Activated CD4-positive, CD25-positive, alpha-beta regulatory T cell (primary cell): ENCODE data around the gene SDK2.

Experiments used
- DNase-seq, 4 experiments: peaks; one replicate each; lab custom pipeline; 2025; lab: John Stamatoyannopoulos, UW

Gene SDK2

DNA sequence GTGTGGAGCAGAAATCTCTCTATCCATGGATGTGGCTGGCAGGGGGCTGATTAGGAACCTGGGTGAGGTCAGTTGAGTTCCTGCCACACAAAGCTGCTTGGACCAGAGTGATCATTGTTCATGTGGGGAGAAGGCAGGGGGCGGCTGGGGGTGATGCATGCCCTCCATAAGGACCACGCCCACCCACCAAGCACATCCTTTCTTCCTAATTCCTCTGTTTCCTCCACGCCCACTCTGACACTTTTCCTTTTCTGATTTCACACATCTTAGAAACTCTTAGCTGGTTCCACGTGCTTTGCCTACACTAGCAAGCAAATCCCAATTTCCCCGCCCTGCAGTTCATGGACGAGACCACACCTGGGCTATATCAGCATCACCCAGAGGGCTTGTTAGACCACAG lies 108.5 kb downstream of the SDK2 start:
- no peak for DNase-seq

DNA sequence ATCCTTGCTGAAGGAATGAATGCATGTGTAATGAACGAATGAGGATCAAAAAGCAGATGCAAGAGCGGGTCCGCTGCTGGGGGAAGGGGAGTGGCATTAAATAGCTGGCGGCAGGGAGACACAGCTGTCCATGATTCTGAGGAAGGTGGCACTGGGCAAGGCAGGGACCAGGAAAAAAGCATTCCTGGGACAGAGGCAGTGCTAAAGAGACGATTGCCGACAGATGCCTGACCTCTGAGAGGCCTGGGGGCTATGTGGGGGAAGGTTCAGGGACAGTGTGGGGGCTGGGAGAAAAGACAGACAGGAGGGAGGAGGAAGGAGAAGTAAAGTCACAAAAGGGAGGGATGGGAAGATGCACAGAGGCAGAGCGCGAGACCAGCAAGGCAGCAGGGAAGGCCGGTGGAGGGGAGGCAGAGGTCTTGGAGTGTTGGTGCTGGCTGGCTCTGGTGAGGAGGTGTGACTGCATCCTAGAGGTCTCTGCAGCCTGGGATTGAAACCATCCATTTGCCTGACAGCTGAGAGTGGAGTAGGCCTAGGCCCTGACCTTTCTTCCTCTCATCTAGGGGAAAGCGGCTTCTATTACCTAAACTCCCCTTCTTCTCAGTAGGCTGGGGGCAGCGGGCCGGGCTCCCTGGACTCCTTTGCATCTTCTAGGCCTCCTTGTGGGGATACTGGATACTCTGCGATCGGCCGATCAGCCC lies 109.9 kb downstream of the SDK2 start:
- DNase-seq = no peak

DNA sequence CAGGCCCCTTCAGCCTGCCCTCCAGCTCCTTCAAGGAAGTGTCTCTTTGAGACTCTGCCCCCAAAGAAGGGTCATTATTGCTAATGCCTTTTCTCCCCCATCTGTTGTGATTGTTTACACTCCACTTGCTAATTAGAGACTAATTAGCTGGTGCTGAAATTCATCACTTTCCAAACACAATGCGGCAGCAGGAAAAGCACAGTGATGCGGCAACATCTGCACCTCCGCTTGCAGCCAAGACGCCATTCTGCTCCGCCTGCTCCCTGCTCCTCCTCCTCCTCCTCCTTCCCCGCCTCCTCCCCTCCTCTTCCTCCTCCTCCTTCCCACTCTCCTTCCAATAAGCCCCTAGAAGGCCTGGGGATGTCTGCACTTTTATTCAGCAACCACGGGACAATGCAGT lies 110.5 kb downstream of the SDK2 start:
- DNase-seq = no peak

DNA sequence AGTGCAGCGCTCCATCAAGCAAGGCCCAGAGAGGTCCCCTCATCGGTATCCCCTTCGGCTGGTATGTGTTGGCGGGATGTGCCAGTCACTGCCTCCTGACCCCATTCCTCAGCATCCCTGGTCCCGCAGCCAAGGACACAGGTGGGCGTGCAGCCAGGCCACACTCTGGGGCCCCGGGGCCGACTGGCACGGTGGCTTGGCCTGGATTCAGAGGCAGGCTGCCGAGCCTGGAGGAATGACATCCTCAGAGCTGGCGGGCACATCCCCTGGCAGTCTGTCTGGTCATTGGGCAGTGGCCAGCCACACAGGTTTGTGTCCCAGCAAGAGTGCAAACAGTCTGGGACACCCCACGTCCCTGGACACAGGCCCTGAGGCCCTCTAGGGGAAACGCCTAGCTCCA lies 111.1 kb downstream of the SDK2 start:
- DNase-seq = no peak

DNA sequence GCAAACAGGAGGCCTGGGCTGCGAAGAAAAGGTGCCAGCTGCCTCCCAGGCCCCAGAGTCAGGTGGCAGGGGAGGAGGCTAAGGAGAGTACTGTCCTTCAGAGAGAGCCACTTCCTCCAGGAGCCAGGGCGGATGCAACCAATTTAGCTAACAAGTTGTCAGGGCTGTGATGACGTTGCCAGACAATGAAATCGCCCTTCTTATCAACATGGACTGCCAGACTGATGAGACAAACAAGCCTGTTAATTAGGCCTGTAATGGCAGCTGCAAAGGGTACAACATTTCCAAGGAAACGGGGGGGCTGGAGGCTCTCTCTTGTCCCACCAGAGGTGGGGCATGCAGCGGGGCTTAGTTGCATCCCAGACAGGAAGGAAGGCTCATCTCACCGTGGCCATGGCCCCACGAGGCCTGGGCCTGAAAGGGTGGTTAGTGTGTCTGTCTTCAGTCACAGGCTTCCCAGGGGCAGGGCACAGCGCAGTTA lies 111.8 kb downstream of the SDK2 start:
- DNase-seq = no peak

DNA sequence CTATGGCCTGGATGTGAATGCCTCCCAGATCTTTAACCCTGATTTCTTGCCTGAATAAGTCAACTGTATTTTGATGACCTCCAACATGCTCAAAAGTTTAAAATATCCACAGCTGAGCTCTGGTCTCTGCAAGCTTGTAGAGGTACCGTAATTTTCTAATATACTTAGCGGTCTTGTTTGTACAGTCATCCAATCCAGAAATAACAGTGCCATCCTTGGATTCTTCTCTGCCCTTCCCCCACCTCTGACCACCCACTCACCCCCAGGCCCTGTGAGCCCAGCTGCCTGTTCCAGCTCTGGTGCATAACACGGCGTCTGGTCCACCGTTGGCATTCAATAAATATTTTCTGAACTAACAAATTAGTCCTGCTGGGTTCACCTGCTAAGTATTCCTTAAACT lies 113.1 kb downstream of the SDK2 start:
- DNase-seq = no peak

DNA sequence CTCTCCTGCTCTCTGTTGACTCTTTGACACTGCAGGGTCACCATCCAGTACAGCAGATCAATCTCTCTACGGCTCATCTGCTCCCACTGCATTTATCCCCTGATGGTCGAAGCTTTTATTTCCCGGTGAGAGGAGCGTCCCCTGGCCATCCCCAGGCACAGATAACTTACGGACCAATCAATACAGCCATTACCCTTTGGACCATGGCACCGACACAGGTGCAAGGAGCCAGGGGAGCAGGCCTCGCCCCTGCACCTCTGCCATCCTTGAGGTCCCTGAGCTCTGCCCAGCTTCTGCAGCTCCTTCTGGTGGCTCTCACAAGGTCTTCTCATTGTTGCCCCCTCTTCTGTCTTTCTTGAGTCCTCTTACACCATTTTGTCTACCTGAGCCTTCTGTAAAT lies 115.6 kb downstream of the SDK2 start:
- DNase-seq = no peak

DNA sequence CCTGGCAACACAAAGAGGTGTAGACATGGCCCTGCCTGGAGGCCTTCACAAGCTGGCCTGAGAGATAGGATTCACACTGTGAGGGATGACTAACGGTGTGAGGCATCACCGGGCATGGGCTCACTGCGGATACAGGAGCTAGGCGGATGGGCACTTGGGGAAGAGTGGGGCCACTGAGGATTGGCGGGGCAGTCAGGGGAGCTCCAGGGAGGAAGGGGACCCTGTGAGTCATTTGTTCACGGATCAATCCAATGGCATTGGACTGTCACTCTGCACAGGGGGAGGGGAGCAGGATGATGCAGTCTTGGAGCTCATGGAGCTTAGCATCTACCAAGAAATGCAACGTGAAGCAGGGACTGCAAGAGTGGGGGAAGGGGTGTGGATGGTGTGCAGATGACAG lies 117.3 kb downstream of the SDK2 start:
- no peak for DNase-seq

DNA sequence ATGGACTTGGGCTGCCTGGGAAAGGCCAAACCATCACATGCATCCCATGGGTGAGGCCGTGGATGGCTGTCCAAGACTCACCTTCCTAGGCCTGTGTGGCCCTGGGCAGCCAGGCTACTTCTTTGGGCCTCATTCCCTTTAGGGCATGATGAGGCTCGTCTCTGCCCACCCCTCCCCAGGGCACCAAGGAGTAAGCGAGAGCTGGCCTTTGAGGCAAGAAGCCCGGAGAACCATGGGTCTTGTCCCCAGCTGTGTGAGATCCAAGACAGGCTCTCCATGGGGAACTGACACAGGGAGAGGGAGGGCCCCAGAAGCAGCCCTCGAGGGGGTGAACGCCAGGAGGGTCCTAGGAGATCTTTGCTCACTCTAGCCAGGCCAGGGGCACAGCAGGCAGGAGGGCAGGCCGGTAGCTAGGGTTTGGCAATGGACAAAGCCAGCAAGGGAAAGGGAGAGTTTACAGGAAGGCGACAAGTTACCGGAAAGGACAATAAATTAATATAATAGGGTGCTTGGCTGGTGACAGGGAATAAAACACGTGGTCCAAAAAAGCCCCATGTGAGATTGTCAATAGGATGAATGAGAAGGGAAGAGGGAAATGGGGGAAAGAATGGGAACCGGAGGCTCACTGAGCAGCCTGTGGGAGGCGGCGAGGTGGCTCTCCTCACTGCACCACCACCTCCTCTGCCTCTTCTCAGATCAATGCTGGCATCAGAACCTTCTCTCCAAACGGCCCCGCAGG lies 119.1 kb downstream of the SDK2 start:
- no peak for DNase-seq

DNA sequence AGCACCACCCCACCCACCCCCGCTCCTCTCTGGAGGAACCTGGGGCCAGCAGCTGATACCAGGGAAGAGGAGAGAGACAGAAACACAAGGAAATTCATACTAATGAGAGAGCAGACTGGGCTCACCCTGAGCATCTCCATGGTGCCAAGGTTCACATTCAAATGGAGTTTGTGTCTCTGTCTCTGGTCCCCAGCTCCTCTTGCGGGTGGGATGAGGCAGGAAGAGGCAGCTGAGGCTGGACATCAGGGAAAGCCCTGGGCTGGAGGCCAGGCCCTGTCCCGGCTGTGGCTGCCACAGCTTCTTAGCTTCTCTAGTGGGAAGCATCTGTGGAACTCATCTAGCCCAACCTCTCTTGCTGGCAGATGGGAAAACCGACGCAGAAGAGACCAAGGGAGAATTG lies 121.5 kb downstream of the SDK2 start:
- no peak for DNase-seq

DNA sequence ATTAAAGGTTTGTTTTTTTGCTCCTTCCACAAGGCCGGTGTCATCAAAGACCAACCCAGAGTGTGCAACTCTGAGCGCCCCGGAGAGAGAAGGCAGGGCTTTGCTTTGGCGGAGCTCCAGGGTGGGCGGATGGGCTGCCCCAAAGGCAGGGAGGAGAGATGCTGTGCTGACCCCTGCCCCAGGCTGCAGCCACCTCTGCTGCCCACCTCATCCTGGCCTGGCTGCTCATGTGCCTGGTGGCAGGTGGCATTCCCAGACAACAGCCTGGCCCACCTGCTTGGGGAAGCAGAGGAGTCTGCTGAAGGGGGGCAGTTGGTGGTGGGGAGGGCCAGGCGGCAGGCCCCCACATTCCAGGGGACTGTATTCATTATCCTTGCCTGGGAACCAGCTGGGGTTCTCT lies 122.1 kb downstream of the SDK2 start:
- no peak for DNase-seq

DNA sequence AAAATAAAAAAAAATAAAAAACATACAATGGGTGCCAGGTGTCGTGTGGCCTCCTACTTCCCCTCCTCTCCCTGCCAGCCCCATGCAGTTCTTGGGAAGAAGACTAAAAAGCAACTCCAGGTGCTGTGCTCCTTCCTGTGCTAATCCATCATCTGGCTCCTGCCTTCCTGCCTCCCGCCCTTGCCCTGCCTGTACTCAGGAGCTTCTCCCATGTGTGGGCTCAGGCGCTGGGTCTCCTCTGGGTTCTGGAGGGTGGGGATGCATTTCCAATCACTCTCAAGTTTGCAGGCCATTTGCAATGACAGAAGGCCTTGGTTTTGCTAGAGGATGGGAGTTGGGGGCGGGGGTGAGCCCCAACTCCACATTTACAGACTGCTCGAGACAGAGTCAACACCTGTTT lies 122.9 kb downstream of the SDK2 start:
- DNase-seq = no peak

DNA sequence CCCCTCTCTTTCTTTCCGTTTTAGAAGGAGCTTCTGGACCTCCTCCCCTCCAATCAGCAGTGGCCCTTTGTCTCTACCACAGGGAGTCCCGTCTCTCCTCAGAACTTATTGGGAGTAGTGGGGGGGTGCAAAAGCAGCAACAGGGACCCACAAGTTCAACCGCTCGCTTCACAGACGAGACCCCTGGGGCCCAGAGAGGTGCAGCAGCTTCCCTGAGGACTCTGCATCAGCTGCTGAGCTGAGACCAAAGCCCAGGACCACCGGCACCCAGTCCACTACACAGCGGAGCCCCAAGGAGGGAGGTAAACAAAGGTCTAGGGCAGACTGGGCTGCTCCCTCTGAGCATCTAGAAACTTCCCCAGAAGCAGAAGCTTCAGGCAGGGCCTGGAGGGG lies 123.9 kb downstream of the SDK2 start:
- no peak for DNase-seq

DNA sequence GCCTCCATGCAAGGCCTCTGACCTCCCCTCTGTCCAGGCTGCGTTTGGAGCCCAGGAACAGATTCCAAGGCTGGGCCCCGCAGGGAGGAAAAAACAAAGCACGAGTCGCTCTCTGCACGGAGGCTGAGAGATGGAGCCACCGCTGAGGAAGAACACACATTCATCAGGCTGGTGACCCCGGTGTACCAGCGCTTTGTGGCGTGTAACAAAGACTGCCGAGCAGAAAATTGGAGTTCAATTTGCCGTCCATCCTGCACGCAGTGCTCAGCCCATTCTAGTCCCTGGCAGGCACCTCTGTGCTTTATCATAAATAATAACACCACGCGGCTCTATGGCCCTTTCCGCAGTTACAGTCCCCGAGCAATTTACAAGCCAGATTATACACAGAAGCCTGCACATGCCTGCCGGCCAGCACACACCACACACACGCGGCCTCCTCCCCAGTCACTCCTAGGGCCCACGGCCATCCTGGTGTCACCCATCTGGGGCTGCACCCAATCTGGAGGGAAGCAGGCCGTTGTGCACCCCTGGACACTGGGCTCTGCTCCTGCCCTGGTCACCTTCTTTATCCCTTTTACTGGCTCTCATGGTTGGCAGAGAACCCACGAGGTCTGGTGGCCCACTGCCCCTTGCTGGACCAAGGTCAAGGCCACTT lies 124.4 kb downstream of the SDK2 start:
- no peak for DNase-seq

DNA sequence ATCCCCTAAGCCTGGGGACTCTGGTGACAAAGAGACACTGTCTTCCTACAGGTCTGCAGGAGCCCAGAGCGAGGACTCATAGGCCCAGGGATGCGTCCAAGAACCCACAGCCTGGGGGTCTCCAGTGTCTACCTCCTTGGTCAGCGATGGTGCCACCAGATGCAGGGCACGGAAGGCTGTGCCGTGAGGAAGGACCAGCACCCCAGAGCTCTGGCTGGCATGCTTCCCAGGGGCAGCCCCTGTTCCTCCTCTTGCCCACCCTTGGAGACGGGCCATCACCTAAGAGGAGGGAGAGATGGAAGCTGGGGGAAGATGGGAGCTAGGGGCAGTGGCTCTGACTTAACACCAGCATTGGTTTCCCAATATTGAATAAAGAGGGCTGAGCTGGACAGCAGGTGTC lies 125.2 kb downstream of the SDK2 start:
- no peak for DNase-seq

DNA sequence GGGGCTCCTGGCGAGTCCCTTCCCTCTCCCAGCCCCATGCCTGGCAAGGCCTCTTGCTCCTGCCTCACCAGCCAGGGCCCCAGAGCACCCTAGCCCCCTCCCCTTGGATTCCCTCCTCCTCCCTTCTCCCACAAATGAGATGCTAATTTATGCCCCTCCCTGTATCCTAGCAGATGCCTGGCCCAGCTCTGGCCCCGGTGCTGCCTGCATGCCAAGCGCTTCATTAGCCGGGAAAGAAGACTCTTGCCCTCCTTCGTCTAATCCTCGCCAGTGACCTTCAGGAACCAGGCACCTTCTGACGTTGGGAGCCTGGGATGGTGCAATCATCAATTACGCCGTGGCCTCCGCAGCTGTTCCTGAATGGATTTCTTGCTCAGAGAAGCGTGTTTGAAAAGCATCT lies 127.8 kb downstream of the SDK2 start:
- DNase-seq = no peak

DNA sequence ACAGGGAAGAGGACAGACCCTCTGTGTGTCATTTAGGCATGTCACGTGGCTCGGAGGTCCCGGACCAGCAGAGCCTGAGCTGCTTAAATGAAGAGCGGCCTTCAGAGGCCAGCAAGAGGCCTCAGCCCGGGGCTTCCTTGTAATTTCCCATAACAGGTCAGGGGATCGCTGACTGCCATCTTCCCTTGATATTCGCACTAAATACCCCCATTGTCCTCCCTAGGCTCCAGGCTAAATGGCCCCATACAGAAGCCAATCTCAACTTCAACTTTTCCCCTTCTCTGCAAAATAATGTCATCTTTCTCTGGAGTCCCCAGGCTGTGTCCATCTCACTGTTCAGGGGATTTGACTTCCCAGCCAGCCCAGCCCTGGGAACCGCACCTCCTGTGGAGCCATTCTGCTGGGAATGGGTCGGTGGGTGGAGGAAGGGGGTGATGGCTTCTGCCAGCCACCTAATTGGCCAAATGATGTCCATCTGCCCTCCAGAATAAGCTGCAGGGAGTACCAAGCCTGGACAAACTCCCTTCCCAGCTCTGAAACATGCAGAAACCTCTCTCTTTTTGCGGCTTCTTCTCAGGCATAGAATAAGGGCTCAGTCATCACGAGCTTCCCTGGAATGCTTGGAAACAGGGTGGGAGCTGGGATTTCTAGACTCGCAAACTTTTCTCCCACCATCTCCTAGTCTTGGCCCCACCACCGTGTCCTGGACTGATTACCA lies 129.9 kb downstream of the SDK2 start:
- DNase-seq = no peak

DNA sequence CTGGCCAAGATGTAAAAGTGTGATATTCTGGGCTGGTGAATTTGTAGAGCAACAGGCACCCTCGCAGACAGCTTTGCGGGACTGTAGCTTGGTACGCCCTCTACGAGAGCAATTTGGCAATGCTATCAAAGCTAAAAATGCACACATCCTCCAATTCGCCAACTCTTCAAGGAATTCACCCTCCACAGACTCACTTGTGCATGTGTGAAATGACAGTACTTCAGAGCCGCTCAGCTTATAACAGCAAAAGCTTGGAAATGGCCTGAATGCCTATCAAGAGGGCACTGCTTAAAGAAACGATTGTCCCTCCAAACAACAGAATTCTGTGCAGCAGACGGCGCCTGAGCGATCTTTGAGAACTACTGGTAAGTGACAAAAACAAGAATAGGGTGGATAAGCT lies 130.8 kb downstream of the SDK2 start:
- no peak for DNase-seq

DNA sequence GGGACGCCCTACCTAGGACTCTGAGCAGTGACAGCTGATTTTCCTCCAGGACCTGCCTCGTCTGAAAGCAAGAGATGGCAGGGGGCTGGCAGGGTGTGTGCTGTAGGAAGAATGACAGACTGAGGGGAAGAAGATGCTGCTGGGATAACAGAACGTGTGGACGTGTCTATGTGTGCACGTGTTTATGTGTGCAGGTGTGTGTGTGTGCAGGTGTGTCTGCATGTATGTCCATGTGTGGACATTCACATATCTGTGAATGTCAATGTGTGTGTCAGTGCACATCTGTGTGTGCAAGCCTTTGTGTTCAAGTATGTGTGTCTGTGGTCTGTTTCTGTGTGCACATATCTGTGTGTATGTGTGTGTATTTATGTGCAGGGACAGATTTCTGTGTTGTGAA lies 132.5 kb downstream of the SDK2 start:
- DNase-seq = no peak

DNA sequence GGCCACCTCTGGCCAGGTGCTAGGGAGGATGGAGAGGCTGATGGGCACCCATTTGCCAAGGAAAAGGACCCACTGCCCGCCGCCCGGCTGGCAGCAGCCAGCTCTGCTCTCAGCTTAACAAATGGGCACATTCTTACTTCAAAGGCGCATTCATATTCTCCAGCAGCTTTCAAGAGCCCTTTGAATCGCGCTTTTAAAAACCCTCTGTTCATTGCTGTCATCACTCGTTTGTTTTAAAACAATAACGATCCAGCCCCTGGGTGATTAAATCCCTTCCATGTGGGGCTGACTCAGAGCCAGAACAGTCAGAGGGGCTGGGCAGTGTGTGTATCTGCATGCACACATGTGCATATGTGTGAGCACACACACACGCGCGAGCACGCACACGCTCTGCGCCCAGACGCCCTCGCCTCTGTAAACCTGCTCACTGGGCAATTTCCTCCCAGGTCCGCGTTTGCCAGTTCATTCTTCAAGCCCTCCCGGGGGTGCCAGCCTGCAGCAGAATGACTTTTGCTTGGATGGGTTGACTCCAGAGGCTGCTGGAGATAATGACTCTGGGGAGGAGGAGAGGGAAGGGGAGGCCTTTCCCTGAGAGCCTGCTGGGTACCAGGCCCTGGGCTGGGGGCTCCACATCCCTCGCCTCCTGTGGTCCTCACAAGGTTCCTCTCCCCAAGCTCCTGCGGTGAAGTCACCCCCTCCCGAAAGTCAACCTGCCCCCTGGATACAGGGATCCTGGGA lies 133.1 kb downstream of the SDK2 start:
- DNase-seq = no peak

DNA sequence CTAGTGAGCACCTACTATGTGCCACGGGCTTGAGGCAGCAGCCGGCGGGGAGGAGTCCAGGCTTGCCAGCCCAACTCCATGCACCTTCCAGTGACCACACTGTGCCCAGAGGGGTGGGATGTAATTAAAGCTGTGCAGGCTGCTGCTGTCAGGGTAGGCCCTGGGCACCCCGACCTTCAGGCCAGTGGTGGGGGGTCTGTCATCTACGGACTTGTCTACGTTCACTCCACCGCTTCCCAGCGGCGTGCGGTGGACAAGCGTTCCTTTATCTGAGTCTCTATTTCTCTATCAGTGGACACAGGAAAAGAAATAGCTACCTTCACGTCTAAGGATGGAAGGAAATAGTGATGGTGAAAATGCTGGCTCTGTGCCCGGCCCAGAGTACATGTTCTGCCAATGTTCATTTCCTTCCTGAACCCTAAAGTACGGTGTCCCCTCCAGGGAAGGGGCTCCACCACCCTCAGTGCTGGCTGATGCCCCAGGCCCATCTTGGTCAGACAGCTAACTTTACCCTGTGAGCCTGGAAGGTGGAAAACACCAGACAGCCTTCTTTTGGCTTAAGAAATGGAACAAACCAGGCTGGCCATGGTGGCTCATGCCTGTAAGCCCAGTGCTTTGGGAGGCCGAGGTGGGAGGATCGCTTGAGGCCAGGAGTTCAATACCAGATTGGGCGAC lies 135.2 kb downstream of the SDK2 start:
- no peak for DNase-seq
